CD4-positive, alpha-beta T cell treated with Interleukin-4 for 4 hours (primary cell): ENCODE measurements around the gene PPP4R1.
"Not testable (repeated sequence)": the region's sequence is repeated elsewhere in the genome, so short reads cannot be mapped to it uniquely, and the experiment has no call there.

Experiments used
- DNase-seq: peaks from one replicate; pipeline ENCODE4 v3.0.0-alpha.2; 2020

PPP4R1 gene

DNA sequence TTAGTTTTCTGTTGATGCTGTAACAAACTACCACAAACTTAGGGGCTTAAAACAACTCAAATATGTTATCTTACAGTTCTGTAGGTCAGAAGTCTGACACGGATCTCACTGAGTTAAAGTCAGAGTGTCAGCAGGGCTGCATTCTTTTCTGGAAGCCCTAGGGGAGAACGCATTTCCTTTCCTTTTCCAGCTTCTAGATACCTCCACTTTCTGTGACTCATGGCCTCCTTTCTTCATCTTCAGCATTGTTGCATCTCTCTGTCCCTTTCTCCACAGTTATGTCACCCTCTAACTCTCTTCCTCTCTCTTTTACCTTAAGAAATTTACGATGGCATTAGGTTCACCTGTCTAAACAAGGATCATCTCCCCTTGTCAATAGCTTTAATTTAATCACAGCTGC lies 13.3 kb upstream of the PPP4R1 start:
- DNase-seq = no peak

DNA sequence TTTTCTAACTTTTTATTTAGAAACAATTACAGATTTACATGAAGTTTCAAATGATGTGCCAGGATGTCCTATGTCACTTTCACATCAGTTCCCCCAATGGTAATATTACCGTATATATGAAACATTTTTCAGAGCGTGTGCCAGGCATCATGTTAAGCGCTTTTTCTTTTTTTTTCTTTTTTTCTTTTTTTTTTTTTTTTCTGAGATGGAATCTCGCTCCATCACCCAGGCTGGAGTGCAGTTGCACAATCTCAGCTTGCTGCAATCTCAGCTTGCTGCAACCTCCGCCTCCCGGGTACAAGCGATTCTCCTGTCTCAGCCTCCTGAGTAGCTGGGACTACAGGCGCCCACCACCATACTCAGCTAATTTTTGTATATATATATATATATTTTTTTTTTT lies 5.6 kb upstream of the PPP4R1 start:
- DNase-seq = no peak

DNA sequence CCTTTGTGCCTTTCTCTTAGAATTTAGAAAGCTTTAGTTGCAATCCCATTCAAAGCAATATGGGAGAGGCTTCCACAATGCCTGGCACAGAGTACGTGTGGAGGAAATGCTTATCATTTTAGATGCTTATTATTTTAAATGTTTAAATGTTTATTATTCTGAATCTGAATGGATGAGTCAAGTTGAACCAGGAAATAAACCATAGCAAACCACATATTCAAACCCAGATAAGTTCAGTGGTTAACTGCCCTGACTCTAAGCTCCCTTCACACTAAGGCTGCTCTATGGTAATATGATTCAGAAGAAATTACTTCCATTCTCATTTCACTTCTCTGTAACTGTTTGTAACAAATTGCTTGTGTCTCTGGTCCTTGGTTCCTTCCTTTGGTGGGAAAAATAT lies 5.2 kb upstream of the PPP4R1 start:
- DNase-seq = peak; percentile 37

DNA sequence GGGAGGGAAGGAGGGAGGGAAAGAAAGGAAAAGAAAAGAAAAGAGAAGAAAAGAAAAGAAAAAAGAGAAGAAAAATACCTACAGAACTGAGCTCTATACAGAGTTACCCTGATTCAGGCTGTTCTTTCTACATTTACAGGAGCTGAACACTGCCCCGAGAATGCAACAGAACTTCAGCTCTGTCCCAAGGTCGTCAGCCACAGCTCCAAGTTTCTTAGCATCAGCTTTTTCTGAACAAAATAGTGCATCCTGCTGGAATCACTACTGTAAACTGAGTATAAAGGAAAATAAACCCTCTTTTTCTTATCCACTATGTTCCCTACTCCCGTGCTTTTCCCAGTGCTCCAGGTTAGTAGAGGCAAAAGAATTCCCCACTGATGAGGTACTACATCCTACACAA lies 4.7 kb upstream of the PPP4R1 start:
- DNase-seq = no peak

DNA sequence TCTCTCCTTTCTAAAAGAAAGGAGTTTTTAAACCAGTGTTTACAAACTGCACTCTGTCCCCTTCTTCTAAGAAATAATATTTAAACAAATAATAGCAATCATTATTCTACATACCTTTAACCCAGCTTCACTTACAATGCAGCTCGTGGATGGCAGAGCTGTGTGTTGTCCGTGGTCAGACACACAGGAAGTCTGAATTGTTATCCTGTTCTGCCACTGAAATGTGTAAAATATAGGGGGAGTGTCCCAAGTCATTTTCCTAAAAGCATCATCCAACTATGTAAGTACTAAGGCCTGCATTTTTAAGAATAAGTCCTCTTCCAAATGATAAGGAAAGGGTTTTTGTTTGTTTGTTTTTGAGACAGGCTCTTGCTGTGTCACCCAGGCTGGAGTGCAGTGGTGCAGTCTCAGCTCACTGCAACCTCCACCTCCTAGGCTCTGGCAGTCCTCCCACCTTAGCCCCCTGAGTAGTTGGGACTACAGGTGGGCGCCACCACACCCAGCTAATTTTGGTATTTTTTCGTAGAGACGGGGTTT lies 2.7 kb upstream of the PPP4R1 start:
- no peak for DNase-seq

DNA sequence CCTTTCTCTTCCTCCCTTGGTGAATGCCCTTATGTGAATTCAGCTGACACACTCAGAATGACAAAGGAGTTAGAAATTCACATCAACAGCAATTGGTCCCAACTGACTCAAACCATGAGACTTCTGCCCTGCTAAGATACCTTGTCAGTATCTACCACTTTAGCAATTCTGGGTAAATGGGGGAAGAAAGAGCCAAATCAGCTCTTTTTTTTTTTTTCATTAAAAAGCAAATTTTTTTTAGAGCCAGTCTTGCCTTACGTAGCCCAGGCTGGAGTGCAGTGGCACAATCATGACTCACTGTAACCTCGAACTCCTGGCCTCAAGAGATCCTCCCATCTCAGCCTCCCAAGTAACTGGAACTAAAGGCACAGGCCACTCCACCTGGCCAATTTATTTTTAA lies 1.7 kb upstream of the PPP4R1 start:
- no peak for DNase-seq

DNA sequence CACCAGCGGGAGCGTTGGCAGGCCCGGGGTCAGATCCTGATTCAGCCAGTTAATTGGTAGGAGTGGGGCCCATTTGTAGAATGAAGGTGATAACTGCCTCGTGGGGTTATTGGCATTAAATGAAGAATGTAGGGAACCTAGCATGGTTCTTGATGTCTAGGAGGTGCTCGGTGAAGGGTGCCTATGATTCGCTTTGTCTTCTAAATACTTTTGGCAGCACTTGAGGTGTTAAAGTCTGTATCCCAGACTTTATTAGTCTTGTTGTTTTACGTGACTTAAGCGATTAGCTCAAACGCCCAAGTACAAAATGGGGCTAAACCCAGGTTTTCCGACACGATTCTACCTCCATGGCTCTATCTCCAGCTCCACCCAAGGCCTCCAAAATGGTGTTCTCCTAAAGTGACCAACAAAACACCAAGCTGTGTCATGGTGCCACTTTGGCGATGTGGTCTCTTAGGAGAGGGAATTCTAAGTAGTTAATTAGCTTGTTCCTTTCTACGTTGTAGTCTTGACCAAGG lies 980 bp upstream of the PPP4R1 start:
- DNase-seq = no peak

DNA sequence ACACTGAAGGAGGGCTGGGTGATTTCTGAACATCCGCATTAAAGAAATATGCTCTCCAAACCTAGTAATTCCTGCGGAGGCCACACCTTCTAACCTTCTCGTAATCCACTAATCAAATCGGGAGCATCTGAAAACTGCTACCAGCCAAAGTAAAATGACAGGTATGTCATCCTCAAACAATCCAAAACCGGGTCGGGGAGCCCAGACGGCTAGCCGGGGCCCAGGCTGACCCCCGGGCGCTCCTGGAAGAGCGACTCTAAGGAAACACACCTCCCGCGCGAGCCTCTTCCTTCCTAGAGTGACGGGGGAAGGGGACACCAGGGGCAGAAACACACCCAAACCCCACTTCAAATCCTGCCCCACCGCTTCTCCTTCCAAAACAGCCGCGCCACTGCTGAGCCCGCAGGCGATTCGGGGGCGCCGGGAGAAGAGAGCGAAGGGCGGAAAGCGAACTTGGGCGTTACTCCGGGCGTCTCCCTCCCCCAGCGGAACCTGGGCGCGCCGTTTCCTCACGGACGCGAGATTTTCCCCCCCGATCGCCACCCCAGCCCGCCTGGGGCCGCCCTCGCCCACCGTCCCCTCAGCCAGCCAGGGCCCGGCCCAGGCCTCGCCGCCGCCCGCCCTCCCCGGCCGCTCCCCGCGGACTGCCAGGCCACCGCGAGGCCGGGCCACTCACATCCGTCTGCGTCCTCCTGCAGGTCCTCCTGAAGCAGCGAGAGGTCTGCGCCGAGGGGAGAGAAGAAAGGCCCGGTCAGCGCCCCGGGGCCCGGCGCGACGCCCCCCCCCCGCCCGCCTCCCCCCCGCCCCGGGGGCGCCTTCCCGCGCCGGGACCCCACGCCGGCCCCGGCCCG lies 584 bp downstream of the PPP4R1 start:
- DNase-seq = peak; percentile 25

DNA sequence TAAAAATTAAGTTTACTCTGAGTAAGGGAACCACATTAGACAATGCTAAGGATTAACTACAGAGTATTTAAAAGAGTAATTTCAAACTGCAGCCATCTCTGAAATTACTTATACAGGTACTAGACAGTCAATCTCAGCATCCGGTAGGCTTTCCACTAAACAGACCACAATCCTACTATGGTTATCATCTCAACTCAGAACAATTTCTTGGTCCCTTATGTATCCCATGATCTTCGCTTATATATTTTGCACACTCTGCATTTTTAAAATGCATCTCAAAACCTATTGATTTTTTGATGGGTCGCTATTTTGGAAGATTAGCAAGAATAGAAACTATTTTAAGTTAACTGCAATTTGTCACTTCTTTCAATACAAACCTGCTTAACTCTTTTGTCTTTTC lies 1.4 kb downstream of the PPP4R1 start:
- DNase-seq = peak; percentile 10

DNA sequence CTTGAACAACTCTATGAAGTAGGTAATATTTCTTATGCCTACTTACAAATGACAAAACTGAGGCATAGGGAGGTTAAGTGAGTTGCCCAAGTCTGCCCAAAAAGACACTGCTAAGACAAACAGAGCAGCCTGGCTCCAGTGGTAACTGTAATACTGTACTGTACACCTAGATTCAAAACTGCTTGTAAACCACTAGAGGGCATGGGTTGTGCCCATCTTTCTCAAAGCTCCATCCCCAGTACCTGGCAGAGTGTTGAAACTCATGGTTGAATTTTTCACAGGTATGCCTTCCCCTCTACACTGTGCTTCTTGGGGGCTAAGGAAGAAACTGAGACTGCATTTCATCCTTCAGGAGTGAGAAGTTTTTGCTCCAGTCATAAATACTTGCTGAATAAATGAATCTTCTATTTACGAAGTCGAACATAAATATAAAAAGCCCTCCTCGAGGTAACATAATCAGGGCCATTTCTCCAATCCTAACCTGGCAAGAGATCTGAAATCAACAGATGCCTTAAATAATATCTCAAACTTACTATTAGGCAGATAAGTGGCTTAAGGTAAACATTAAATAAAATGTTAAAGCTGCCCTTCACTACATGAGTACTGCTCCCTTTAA lies 2.0 kb downstream of the PPP4R1 start:
- peak; percentile 61 for DNase-seq

DNA sequence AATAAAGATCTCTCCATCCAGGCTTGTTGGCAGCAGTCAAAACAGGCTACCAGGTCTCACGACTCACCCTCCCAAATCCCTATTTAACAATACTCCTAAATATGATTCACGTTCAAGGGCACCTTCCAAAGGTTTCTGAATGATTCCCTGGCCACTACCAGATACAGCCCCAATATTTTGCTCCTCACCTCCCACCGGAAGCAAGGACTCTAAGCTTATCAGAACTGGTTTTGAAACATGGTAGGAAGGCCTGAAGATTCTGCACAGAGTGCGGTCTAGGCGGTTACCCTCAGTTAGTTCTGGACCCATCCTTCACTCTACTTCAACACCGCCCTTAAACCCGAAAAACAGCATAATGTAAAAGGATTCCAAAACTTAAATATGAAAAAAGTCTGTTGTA lies 5.2 kb downstream of the PPP4R1 start:
- DNase-seq = no peak

DNA sequence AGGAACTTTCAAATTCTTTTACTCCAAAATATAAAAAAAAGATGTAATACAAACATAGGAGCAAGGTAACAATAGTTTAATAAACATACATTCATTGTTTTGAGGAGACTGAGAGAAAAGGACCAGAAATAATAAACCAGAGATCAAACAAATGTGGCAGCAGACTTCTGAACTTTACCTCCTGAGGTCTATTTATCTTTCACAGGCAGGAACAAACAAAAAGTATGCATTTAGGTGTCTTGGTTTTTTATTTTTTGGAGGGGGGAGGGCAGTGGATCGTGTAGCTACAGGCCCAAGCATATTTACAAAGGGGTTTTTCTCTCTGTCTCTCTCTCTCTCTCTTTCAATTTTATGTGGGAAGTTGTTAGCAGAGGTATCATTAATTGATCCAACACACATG lies 5.6 kb downstream of the PPP4R1 start:
- DNase-seq = no peak

DNA sequence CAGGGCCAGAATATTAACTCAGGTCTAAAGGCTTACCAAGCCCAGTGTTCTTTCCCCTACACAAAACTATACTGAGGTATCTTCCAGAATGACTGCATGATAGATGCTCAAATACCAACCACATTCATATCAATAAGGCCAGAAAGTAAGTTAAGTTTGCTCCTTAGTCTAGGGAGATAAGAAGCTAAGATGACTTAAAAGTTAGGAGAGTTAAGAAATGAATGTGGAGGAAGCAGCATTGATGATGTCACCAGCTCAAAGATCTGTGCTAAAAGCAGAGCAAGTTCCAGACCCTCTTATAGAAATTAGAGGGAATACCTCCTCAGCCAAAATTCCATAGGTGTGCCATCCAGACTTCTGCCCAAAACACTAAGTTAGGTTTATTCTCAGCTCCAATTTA lies 6.1 kb downstream of the PPP4R1 start:
- no peak for DNase-seq

DNA sequence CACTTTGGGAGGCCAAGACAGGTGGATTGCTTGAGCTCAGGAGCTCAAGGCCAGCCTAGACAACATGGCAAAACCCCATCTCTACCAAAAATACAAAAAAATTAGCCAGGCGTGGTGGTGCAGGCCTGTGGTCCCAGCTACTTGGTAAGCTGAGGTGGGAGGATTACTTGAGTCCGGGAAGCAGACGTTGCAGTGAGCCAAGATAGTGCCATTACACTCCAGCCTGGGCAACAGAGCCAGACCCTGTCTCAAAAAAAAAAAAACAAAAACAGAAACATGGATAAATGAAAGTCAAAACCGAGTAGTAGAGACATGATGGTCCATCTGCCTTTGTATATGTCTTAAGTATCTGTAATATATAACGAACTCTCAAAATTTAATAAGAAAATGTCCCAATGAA lies 7.2 kb downstream of the PPP4R1 start:
- DNase-seq = not testable (repeated sequence)

DNA sequence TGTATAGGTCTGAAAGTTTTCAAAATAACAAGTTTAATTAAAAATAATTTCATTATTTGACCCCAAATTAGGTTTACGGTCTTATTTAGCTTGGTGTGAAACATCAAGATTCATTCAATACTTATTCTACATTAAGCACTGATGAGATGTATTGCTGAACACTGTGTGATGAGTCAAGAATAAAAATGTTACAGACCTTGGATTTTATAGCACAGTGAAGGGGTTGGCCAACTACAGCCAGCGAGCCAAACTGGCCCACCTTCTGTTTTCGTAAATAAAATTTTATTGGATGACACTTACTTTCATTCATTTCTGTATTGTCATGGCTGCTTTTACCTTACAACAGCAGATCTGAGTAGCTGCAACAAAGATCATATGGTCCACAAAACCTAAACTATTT lies 8.3 kb downstream of the PPP4R1 start:
- DNase-seq = no peak

DNA sequence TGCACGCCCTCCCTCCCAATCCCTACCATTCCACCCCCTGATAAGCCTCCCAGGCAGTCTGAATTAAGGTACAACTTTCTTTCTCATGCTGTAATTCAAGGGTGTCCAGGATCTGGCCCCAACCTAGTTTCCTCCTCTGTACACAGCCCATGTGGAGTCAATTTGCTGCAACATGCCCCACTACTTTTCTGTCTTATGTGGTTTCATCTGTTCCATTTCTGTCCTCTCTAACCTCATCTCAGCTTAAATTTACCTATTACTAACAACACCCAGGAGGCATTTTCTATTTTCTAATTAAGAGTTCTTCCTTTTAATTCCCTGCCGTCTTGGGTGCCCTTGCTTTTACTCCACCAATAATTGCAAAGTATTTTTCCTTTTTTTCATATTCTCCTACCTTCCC lies 10.0 kb downstream of the PPP4R1 start:
- no peak for DNase-seq

DNA sequence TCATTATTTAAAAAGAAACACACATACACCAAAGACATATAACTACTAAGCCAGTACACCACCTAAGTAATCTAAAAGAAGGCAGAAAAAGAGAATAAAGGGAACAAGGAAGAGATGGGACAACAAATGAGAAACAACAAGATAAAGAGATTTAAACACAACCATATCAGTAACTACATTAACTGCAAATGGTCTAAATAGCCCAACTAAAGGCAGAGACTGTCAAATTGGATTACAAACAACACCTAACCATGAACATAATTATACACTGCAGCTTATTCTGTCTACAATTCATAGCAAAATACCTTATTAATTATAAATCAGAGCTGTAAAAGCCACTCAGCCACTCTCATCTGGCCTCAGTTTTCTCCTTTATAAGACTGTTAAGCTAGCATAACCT lies 15.0 kb downstream of the PPP4R1 start:
- DNase-seq = no peak

DNA sequence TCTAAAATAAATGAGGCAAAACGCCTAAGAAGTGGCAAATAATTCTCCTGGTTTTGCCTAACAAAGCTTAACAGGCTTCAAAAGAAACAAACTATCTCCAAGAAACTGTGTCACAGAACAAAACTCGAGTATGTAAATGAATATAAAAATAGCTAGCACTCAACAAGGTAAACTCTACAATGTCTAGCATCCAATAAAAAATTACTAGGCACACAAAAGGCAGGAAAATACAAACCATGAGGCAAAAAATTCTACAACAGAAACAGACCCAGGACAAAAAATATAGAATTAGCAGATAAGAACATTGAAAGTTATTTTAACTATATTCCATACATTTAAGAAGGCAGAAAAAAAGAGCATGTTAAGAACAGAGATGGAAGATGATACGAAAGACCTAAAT lies 16.8 kb downstream of the PPP4R1 start:
- no peak for DNase-seq

DNA sequence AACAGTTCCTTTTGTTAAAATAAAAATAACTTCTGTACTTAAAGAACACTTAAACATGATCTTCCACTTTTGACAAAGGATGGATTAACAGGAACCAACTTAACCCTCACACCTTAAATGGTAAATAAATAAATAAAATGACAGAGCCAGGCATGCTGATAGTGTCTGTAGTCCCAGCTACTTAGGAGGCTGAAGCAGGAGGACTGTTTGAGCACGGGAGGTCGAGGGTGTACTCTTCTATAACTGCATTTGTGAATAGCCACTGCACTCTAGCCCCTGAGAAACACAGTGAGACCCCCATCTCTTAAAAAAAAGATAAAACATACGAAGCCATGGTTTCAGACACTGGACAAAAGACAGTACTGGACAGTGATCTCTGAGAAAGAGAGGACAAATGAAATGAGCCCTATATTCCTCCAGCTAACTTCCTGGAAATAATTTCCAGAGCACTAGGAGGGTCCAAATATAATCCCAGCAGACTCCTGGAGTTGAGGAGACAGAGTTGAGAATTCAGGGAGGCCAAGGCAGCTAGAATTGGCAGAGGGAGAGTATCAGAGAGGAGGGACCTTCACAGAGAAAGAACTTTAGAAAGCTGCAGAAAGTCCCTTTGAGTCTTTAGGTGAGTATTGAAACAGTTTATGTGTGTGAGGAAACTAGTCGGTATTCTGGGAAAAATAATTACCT lies 17.4 kb downstream of the PPP4R1 start:
- DNase-seq = no peak

DNA sequence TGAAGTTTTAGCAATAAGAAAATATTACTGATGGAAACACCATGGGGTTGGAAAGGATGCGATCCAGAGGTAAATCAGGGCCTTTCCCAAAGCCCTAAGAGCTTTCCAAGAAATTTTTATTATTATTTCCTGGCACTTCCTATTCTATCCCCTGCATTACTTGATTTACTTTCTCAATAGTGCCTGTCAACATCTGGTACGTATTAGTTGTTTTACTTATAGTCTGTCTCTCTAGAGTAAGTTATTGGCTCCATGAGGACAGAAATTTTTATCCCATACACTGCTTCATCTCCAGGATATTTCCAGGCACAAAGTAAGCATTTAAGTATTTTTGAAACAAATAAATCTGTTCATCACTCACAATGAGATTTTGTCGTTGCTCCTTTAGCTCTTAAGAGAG lies 18.1 kb downstream of the PPP4R1 start:
- DNase-seq = no peak

DNA sequence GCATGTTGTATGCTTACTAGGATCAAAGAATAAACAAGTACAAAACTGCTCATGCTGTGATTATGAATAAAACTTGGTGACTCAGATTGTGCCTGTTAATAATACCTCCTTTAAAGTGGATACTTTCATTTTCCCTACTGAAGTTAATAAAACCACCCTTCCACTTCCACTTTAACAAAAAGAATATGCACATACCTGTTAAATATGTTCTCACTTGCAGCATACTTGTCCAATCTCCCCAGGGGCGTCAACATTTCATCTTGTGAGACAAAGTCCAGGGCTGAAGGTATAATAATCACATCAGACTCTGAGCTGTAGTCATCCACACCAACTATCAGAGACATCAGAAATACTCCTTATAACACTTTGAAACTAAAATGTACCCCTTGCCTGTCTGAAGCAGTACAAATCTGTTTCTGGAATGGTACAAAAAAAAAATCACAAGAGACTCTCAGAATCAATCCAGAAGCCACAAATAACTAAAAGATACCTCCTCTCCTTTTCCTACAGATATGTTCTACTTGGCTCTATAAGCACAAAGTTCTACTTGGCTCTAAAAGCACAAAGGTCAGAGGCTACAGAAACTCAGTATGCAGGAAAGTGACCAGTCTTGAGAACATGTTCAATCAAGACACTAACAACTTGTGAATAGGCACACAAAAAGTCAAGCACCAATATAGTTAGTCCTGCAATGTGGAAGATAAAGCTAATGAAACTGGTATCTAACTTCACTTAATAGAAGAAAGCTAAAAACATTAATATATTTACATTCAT lies 19.3 kb downstream of the PPP4R1 start:
- no peak for DNase-seq

DNA sequence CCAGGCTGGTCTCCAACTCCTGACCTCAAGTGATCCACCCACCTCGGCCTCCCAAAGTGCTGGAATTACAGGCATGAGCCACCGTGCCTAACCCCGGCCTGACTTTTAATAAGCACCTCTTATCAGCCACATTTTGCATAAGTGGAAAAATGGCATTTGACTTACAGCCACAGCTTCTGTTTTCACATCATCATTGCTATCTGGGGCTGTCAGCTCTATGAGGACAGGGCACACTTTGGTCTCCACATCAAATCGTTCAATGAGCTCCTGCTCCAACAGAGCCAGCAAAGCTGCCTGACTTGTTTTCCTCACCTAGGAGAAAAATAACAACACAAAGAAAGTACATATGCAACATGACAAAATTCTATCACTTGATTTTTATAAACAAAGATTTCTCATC lies 26.4 kb downstream of the PPP4R1 start:
- no peak for DNase-seq

DNA sequence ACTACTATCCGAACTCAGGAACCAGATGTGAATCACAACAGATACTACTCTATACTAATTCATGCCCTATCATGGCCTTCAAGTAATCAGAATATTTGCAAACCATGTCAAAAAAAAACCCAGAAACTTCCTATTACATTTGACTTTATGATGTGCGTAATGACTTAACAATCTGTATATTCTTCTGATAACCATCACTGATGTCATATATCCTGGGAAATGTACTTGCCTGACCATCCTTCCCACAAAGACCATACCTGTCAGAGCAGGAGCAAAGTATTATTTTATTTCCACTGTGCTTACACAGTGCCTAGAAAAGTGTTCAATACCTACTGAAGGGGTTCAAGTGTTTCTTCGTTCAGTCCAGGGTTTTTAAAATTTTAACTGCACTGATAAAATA lies 27.5 kb downstream of the PPP4R1 start:
- no peak for DNase-seq
